Left colon (tissue), 2 donors: Measurements from ENCODE around the gene CAV1. TPM values are rescaled to one million over a fixed set of nuclear protein-coding genes. Genes with fewer than 3 reads are reported as not detected.

Experiments
- ATAC-seq: fragments of 200-7000 bp; cut with Tn5 transposase; one replicate; pipeline ENCODE4 v1.9.1; 2020; ENCODE audit warnings: mild to moderate bottlenecking, moderate library complexity
- DNase-seq, 2 donors: peaks; one replicate each; pipeline ENCODE4 v3.0.0-alpha.2; 2020
- intact Hi-C, 2 donors: fragments of 100-400 bp; cut with DNase I in 1 of 2; cut with micrococcal nuclease in 1 of 2; formaldehyde crosslinking; loops; one replicate each; pipeline versions ENCODE4 v1.11.2 to v1.14.0; 2022; cut with DNase I, micrococcal nuclease
- total RNA-seq, 2 donors: library from RNA; stranded (reverse); fragmentation: NEBNext Ultra II Directional; extraction: Animal tissue kit (Norgen Biotek cat#: 25700); gene quantifications; one replicate each; pipeline ENCODE4 v1.2.1, GENCODE V29; 2021
- donor health status: DM: no; HTN: no; CAD: no.
- donor health status: DM: yes; HTN: yes; CAD: no.

The CAV1 gene
- total RNA-seq, 2 donors from 2014 or later, result 15.7 to 74.1 TPM

DNA sequence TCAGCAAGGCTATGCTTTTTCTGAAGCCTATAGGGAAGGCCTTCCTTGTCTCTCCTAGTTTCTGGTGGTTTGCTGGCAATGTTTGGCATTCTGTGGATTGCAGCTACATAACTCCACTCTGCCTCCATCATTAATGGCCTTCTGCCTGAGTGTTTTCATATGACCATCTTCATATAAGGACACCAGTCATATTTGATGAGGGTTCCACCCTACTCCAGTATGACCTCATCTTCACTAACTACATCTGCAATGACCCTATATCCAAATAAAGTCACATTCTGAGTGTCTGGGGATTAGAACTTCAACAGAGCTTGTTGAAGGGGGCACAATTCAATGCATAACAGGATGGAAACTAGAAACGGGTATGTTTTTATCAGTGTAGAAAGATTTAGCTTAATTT, 22.1 kb downstream of the CAV1 start:
- intact Hi-C loops, result no loop called here
- ATAC-seq, result no peak
- DNase-seq, result no peak

GRCh38 chr7:116547347-116547746, 22.5 kb downstream of the CAV1 start:
- ATAC-seq (no peak), DNase-seq (no peak)
- intact Hi-C loops, result no loop called here

DNA sequence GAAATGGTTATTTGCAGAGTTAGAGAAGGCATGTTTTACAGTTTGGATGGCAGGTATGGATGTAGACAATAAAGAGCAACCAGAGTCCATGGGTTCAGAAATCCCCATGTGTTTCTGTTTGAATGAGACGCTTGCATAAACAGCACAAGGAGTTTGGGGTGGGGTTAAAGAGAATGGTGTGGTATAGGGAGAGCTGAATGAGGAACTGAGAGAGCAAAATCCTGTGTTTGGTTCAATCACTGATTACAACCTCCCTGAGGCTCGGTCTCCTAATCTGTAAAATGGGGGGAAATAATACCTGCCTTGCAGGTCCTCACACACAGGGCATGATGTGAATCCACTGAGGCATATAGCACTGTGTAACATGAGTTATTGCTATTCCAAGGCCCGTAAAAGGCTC, 23.7 kb downstream of the CAV1 start:
- peak; percentile 46 for ATAC-seq
- DNase-seq, result no peak

GRCh38 chr7:116549370-116549769, 24.5 kb downstream of the CAV1 start:
- DNase-seq, result no peak
- no peak for ATAC-seq
- intact Hi-C loops, result no loop called here

More for the DNA sequence above, 23.7 kb downstream of the CAV1 start:
- intact Hi-C loops, result no loop called here

DNA sequence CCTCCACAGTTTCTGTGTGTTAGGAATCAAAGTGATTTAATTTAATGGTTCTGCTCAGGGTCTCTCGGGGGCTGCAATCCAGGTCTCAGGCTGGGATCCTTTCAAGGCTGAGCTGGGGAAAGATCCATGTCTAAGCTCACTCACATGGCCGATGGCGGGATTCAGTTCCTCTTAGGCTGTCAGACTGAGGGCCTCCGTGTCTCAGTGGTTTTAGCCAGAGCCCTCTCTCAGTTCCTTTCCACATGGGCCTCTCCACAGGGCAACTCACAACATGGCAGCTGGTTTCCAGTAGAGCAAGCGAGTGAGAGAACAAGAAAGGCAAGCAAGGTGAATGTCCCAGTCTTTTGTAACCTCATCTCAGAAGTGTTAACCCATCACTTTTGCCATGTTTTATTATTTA, 26.9 kb downstream of the CAV1 start:
- no peak for DNase-seq
- intact Hi-C loops, result no loop called here
- ATAC-seq, result no peak

DNA sequence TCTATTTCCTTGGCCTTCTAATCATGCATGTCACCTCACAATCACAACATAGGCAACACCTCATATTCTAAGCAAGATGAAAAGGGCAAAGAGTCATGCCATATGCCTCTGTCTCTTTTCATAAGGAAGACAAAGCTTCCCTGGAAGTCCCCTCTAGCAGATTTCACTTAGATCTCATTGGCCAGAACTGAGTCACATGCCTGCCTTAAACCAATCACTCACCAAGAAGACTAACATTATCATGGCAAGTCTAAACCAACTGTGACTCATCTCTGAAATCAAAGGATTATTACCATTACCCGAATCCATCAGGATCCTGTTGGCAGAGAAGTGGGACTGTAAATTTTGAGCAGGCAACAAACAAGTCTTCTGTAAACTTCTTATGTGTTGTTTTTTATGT, 27.8 kb downstream of the CAV1 start:
- DNase-seq, result no peak
- no peak for ATAC-seq
- intact Hi-C loops, result no loop called here

GRCh38 chr7:116553168-116553964, 28.5 kb downstream of the CAV1 start:
- intact Hi-C loops, result no loop called here
- ATAC-seq (no peak), DNase-seq (no peak)

DNA sequence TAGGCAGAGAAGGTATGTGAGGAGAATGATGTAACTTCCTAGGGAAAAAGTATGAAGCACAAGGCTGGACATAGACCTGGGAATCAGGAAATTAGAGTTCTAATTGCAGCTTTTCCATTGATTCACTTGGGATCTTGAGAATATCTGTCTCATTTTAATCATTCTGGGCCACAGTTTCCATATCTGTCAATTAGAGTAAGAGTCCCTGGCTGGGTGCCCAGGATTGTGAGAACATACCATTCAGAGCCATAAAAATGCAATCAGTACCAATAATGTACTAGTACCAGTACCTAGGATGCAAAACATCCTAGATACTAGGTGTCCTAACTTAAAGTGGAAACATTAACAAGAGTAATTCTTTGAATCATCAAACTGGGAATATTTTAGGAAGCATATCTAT, 29.6 kb downstream of the CAV1 start:
- DNase-seq, result no peak
- intact Hi-C loops, result no loop called here
- ATAC-seq, result no peak

DNA sequence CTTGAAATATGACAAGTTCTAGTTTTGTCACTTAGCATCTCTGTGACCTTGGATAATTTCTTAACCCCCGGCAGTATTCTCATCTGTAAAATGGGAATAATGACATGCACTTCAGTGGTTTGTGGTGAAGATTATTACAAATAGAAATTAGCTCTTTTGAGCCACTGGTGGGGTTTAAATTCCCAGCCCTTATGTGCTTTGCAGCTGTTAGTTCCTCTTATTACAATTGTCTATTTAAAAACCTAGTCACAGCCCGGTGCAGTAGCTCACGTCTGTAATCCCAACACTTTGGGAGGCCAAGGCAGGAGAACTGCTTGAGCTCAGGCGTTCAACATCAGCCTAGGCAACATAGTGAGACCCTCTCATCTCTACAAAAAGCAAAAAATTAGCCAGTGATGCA, 30.1 kb downstream of the CAV1 start:
- ATAC-seq (no peak), DNase-seq (no peak)
- intact Hi-C loops, result no loop called here

DNA sequence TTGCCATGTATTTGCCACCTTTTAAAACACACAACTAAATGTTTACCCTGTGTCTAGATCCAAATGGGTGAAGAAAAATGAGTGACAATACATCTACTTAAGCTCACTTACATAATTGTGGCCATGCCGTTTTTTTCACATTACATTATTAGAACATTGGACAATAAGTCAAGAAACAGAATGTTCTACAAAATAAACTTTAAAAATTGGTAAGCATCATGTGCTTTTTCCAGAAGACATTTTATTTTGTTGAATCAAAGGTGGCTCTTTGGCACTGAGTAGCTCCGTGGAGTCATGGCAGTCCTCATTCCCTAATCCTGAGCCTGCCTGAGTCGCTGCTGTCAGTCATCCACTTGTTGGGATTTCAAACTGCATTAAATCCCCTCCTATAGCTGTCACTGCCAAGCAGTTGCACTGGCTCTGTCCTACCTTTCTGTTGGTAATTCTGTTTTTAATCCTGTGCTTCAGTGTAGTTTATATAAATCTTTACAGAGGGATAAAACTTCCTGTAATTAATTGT, 32.3 kb downstream of the CAV1 start:
- no peak for ATAC-seq
- DNase-seq, result no peak
- intact Hi-C loops, result no loop called here

DNA sequence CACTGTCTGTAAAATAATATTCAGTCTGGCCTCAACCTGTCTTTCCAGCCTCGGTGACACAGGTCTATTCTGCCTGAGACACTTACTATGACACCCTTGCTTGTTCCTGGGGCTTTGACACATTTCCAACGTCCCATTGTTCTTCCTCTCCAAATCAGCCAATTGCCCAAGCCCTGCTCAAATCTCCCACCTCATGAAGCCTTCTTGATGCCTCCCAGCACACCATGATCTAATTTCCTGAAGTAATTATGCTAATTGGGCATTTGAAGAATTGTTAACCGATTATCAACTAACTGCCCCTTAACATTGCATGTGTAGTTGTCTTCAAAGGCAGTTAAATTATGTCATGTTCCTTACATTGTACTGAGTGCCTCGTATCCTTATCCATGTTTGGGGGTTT, 33.1 kb downstream of the CAV1 start:
- intact Hi-C loops, result no loop called here
- DNase-seq (no peak), ATAC-seq (no peak)

DNA sequence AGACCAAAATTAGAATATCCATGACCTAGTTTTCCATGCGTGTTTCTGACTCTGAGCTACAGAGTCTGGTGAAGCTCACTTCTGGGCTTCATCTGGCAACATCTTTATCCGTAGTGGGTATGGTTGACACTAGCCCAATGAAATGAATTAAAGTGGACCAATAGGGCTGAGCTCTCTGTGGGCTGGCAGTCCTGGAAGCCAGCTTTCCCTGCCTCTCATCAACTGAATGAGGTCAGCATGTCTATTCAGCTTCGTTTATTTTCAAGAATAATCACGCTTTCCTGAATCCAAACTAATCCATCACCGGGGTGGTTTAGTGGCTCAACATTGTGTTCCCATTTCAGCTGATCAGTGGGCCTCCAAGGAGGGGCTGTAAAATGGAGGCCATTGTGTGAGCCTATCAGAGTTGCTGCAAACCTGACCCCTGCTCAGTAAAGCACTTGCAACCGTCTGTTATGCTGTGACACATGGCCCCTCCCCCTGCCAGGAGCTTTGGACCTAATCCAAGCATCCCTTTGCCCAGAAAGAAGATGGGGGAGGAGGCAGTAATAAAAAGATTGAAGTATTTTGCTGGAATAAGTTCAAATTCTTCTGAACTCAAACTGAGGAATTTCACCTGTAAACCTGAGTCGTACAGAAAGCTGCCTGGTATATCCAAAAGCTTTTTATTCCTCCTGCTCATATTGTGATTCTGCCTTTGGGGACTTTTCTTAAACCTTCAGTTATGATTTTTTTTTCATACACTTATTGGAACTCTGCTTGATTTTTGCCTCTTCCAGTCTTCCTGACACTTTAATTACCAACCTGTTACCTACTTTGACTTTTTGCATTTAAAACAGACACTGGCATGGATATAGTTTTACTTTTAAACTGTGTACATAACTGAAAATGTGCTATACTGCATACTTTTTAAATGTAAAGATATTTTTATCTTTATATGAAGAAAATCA, 35.5 kb downstream of the CAV1 start:
- intact Hi-C loops, result no loop called here
- ATAC-seq, result no peak
- DNase-seq, result peak in 1 of 2 donors; percentile 34

- DNase-seq (no peak), ATAC-seq (no peak)
- intact Hi-C loops, result no loop called here
These were observed 37.1 kb downstream of the CAV1 start for GRCh38 chr7:116561697-116562483.

- ATAC-seq, result no peak
- intact Hi-C loops, result no loop called here
- no peak for DNase-seq
These were observed 37.8 kb downstream of the CAV1 start for GRCh38 chr7:116562529-116563121.

DNA sequence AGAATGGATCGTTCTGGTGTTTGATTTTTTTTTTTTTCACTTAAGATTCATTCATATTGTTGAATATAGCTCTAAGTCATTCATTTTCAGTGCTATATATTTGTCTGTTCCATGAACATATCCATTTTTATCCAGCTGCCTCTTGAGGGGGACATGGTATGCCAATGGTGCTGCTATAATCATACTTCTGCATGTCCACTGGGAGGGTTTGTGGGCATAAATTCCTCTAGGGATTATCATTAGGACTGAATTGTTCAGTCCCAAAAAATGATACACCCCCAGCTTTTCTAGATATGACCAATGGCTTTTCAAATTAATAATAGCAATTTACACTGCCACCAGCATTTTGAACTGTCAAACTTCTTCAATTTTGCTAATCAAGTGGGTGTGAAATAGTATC, 41.1 kb downstream of the CAV1 start:
- no peak for DNase-seq
- intact Hi-C loops, result no loop called here
- ATAC-seq, result no peak

DNA sequence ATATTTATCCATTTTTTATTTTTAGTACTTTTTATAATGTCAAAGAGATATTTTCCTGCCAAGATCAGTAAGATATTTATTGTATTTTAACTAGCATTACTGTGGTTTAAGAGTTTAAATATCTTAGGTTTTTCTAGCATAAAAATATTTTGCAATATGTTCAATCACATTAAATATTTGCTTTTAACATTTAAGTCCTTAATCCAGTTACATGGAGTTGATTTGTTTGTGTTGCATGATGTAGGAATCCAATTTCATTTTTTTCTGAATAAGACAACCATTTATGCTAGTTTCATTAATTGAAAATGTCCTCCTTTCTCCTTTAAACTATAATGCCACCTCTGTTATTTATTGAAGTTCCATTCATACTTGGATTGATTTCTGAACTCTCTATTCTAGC, 41.8 kb downstream of the CAV1 start:
- intact Hi-C loops, result no loop called here

DNA sequence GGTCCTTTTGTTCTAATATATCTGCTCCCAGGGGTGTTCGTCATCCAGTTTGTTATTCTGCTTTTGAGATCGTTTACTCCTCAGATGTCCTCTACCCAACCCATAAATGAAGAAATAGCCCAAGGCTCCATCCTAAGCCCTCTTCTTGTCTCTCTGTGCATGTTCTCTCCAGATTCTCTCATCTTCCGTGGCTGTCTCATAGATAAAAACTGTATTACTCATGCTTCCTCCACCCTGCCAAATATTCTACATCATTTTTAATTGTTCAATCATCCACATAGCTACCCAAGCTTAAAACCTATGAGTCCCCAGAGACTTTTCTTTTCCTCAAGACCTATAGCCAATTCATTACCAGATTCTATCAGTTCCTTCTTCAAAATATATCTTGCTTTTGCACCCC, 44.9 kb downstream of the CAV1 start:
- intact Hi-C loops, result no loop called here

More for the DNA sequence above, 41.8 kb downstream of the CAV1 start:
- ATAC-seq, result no peak
- DNase-seq, result no peak

DNA sequence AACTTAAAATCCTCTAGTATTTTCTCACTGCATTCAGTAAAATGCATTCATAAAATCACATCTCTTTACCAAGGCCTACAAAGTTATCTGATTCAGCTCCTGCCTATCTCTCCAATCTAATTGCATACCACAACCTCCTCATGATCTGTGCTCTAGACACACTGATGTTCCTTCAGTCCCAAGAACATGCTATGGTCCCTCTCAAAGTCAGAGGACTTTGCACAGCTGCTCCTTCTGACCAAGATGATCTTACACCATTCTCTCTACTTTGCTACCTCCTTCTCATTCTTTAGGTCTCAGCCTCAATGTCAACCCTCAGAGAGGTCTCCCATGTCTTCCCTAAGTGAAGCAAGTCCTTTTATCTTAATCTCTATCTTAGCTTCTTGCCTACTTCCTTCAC, 45.5 kb downstream of the CAV1 start:
- ATAC-seq (no peak), DNase-seq (no peak)
- intact Hi-C loops, result no loop called here

More for the DNA sequence above, 44.9 kb downstream of the CAV1 start:
- ATAC-seq (no peak), DNase-seq (no peak)

DNA sequence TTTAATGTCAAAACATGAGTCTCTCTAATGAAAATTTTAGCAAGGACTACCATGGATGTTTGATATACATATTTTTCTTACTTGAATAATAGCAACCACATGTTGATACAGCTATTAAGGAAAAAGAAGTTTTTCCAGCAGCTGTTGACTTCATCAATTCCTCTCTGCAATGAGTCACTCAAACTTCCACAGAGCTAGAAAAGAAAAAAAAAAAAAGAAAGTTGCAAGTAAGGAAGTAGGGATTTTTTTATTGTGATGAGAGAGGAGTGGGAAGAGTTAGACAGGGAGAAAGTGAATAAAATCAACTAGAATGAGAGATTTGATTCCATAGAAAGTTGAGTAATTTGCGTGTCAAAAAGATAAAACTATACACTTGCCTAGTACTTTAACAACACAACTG, 46.2 kb downstream of the CAV1 start:
- DNase-seq (no peak), ATAC-seq (no peak)
- intact Hi-C loops, result no loop called here
